Epithelial cell of prostate (primary cell): ENCODE results near the gene BRWD1.
A peak's percentile ranks its signal among the peaks of the same experiment; 100 is the strongest.

ENCODE experiments used
- DNase-seq: peaks from one replicate; pipeline ENCODE4 v3.0.0-alpha.2; 2011; ENCODE audit warnings: low read depth, low spot score
- H3K27ac ChIP-seq: fragments of 450-650 bp; 2 replicates; pipeline ENCODE4 v1.5.1; 2017; ENCODE audit warnings: mild to moderate bottlenecking

Gene BRWD1

DNA sequence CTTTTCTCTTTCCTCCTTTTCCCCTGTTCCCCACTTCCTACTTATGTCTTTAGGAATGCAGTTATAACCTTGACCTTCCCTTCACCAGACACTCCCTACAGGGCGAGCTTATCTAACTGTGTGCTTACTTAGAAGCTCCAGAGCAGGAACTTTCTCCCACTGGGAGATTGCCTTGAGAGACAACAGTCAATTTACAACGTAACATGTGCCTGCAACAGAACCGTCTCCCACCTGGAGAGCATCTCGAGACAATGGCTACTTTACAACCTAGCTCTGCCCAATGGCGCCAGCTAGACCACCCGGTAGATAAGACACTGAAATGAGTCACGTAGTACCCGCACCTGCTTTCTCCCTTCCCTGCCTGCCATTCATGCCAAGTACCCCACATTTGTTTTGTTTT is 18.7 kb upstream of the BRWD1 start:
- no peak for DNase-seq
- no peak overlapping the region for H3K27ac ChIP-seq

DNA sequence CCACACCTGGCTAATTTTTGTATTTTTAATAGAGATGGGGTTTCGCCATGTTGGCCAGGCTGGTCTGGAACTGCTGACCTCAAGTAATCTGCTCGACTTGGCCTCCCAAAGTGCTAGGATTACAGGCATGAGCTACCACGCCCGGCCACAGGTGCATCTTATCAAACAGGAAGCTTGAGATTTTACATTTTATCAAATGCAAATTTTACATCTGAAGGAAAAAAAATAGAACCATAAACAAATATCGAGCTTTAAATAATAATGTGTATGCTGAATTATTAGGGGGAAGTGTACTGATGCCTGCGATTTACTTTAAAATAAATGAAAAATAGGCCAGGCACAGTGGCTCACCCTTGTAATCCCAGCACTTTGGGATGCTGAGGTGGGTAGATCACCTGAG is 16.6 kb upstream of the BRWD1 start:
- DNase-seq = no peak
- no peak overlapping the region for H3K27ac ChIP-seq

- no peak for DNase-seq
- no peak overlapping the region for H3K27ac ChIP-seq
Measured at GRCh38 chr21:39327727-39328126, 14.3 kb upstream of the BRWD1 start.

GRCh38 chr21:39326607-39327307 is 13.3 kb upstream of the BRWD1 start:
- no peak overlapping the region for H3K27ac ChIP-seq
- DNase-seq = no peak

DNA sequence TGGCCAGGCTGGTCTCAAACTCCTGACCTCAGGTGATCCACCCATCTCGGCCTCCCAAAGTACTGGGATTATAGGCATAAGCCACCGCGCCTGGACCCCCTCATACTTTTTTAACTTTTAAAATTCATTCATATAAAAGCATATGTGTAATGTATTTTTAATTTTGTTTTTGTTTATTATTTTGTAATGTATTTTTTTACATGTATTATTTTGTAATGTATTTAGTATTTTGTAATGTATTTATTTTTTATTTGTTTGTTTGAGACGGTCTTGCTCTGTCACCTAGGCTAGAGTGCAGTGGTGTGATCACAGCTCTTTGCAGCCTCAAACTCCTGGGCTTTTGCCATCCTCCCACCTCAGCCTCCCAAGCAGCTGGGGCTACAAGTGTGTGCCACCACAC is 12.0 kb upstream of the BRWD1 start:
- H3K27ac ChIP-seq = no peak overlapping the region
- no peak for DNase-seq

DNA sequence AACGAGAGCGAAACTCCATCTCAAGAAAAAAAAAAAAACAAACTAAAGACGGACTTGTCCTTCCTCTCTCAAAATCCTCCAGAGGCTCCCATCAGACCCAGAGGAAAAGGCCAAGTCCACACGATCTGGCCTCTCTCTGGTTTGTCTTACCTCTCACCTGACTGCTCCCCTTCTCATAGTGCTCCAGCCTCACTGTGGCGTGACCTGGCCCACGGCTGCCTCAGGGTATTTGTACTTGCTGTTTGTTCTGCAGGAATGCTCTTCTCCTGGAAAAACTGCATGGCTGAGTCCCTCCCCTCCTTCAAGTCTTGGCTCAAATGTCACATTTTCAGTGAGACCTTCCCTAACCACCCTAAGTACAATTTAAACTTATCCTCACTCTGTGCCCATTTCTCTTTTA is 8.0 kb upstream of the BRWD1 start:
- no peak for DNase-seq
- H3K27ac ChIP-seq = peak overlapping the region; percentile 89

DNA sequence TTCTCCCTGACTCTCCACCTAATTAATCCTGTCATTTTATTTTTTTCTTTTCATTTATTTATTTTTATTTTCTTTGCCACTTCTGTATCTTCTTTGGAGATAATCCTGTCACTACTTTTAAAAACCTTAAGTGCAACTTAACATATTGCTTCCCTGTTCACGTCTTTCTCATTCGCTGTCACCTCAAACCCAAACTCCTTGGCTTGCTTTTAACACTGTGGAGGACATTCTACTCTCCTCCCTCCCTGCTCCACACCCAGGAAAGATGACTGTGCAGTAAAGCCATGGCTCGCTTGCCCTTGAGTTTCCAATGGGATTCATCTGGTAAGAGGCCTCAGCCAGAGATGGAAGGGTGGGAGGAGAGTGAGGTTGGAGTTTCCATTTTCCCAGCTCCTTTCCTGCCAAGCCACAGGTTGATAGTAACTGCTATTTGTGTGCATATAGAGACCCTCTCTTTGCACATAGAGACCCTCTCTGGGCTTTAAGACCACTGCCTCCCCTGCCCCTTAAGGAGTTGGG is 6.4 kb upstream of the BRWD1 start:
- H3K27ac ChIP-seq = peak overlapping the region; percentile 89
- no peak for DNase-seq

- no peak for DNase-seq
Measured at GRCh38 chr21:39319251-39319756, 5.9 kb upstream of the BRWD1 start.

DNA sequence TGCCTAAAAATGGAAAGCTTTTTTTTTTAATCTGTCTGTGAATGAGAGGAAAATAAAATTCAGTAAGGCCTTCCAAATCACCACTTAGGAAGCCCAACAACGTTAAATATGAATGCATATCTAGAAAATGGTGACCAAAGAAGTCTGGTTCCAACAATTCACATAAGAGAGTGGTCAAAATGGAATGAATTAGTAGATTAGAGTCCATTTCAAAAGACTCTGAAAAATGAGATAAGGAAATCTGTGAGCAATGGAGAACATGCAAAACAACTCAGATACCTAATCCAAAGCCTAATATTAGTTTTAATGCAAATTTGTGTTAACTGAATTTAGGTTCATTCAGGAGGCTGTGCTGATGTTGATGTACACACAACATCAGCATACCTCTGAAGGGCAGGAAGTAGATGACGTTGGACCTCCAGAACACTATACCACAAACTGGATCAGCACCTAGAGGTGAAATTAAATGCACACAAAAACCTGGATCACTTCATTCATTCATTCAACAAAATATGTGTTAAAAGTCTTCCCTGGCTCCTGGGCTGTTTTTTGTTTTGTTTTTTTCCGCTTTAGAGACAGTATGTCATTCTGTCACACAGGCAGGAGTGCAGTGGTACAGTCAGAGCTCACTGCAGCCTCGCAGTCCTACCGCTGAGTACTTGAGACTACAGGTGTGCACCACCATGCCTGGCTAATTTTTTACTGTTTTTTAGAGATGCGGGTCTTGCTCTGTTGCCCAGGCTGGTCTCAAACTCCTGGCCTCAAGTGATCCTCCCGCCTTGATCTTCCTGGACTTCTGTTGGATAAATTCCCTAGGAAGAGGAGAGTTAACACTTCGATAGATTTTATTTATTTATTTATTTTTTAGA is 4.9 kb upstream of the BRWD1 start:
- DNase-seq = no peak
- H3K27ac ChIP-seq = no peak overlapping the region

More at GRCh38 chr21:39319251-39319756, 5.9 kb upstream of the BRWD1 start:
- peak overlapping the region; percentile 89 for H3K27ac ChIP-seq

DNA sequence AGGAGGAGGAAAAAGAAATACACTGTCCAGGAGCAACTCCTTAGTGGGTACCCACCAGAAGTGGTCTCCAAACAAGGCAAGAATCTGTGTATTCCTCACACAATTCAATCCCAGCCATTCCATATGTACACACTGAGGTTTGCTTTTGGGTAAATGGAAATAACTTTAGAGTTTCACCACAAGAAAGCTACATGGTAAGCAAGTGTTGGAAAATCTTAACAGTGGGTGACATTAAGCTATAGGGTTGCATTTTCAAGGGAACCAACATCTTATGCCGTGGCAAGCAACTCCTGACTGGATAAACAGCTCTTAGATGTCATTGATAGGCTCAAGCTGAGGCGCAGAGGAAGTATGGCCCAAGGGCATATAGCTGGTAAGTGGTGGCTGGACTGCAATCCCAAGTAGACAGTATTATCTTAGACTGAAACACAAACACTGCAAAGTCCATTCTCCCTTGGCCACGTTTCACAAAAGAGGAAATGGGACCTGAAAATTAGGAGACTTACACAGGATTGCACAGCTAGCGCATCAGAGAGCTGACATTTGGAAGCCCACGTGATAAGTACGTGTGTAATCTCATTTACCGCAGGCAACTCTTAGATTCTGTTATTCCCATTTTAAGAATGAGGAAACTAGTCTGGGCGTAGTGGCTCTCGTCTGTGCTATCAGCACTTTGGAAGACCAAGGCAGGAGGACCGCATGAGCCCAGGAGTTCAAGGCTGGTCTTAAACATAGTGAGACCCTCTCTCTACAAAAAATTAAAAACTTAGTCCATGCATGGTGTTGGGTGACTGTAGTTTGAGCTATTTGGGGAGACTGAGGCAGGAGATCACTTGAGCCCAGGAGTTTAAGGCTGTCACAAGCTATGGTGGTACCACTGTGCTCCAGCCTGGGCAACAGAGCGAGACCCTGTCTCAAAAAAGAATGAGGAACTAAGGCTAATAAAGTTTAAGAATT is 4.0 kb upstream of the BRWD1 start:
- H3K27ac ChIP-seq = peak overlapping the region; percentile 93
- DNase-seq = no peak

DNA sequence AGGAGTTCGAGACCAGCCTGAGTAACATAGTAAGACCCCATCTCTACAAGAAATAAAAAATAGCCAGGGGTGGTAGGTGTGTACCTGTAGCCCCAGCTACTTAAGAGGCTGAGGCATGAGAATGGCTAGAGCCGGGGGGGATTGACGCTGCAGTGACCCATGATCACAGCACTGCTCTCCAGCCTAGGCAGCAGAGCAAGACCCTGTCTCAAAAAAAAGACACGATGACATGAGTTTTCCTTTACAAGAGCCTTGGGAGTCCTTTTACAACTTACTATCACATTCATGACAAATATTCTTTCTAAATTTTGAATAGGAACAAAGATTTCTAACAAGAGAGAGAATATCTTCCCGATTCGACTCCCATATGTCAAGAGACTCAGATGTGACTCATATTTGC is 3.3 kb upstream of the BRWD1 start:
- peak overlapping the region; percentile 93 for H3K27ac ChIP-seq
- no peak for DNase-seq

DNA sequence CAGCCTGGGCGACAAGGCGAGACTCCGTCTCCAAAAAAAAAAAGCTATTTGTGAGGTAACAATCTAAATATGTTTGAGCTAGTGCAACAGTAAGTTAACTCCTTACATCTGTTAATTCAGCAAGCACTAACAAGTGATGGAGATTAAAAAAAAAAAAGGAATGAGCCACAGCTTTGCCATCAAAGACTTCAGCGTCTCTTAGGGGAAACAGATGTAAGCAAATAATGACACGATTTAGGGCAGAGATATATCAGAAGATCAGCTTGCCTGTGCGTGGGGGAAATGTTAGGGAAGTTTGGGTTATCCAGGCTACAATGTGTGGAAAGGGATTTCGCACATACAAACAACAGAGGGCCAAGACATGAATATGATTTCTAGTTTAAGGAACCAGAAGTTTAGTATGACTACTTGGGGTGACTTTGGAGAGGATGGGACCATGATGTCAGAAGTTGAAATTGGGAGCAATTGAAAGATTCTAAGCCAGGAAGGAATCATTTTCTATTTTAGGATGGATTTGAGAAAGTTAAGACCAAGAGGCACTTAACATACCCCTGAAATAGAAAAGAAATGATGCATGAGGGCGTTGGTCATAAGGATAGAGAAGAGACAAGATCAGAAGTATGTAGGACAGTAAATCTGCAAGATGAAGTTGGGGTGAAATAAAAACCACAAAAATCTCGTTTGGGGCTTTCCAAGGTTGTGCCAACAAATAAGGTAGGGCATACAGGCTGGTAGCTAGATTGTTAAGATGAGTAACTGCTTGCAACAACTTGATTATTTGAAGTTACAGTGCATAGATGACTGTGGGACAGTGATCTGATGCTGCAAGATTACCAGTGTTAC is 2.4 kb upstream of the BRWD1 start:
- peak overlapping the region; percentile 93 for H3K27ac ChIP-seq
- peak; percentile 34 for DNase-seq

DNA sequence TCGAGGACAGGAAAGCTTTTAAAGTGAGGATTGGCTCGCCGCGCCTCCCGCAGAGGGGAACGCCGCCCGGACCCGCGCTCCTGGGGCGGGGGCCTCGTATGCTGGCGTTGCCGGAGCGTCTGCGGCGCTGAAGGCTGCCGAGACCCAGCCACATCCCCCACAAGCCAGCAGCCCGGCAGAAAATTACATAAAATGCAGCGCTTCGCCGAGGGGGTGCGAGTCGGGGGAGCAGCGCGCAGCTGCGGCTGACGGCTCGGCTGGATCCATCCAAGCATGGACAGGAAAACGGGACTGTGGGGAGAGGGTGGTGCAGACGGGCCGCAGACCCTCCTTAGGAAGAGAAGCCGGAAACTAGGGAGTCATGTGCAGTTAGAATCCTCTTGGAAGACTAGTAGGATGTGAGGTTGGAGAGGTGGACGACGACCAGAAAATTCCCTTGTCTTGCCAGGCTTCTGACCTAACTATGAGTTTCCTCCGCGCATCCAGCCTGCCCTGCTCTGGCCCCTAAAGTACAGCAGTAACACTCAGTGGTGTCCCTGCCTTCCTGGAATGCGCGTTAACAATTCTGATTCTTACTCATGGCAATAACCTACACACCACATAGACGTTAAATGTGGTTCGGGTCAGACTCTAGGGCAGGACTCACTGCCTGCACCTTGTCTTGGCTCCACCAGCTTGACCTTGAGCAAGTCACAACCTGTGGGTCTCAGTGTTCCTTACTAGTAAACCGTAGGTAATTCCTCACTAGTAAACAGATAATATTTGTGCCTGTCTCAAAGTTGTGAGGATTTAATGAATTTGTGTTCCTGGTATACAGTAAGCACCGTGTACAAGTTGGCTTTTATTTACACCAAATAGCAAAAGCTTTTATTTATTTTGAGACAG is 953 bp upstream of the BRWD1 start:
- no peak for DNase-seq
- peak overlapping the region; percentile 93 for H3K27ac ChIP-seq

DNA sequence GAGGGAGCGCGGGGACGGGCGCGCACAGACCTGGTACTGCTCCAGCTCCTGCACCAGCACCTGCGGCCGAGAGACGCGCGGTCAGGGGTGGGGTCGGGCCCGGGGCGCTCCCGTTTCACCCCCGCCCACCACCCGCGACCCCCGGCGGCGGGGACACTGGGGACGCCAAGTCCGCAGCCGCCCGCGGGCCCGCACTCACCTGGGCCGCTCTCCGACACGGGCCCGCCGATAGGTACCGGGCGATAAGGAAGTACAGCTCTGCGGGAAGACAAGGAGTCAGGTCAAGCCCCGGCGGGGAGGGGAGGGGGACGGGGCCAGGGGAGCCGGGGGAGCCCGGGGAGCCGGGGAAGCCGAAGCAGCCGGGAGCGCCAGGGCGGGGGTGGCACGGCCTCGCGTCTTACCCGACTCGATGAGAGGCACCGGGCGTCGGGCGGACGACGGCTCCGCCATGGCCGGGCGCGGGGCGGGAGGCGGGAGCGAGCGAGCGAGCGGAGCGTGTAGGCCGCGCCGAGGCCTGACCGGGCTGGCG is 326 bp downstream of the BRWD1 start:
- DNase-seq = no peak
- H3K27ac ChIP-seq = peak overlapping the region; percentile 93

- DNase-seq = peak; percentile 57
- peak overlapping the region; percentile 93 for H3K27ac ChIP-seq
Measured at GRCh38 chr21:39312112-39313041, 1.1 kb downstream of the BRWD1 start.

DNA sequence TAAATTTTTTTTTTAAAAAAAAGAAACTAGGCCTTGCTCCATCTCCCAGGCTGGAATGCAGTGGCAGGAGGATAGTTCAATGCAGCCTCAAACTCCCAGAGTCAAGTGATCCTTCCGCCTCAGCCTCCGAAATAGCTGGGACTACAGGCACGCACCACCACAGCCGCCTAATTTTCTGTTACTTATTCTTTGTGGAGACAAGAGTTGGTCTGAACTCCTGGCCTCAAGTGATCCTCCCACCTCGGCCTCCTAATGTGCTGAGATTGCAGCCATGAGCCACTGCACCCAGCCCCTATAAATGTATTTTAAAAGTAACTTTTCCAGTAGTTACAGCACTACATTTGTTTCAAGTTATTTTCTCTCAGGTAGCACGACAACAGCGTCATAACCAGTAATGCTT is 2.3 kb downstream of the BRWD1 start:
- H3K27ac ChIP-seq = no peak overlapping the region
- DNase-seq = no peak

- no peak for DNase-seq
- H3K27ac ChIP-seq = no peak overlapping the region
Measured at GRCh38 chr21:39307466-39307865, 6.0 kb downstream of the BRWD1 start.
